HCT116 (cell line): ENCODE measurements around the gene OR5T3. TPM values are rescaled to one million over a fixed set of nuclear protein-coding genes. Genes with fewer than 3 reads are reported as not detected.
"Not testable (repeated sequence)": the region's sequence is repeated elsewhere in the genome, so short reads cannot be mapped to it uniquely, and the experiment has no call there.

Experiments used
- ATAC-seq: fragments of 200-7000 bp; cut with Tn5 transposase; 2 replicates; pipeline ENCODE4 v1.9.1; 2020; ENCODE audit warnings: mild to moderate bottlenecking, moderate library complexity
- BruUV-seq: library from RNA; stranded (reverse); fragments of 400-500 nt; replicated peaks from 2 replicates; lab custom pipeline; 2021; lab: Mats Ljungman, UMichigan
- CTCF ChIA-PET: fragments of 300-600 bp; sonication (Branson Sonifier 250); formaldehyde crosslinking; loops from one replicate; lab custom pipeline; 2021; ENCODE audit warnings: antibody characterized with exemption; lab: Charles Lee
- POLR2A ChIA-PET: fragments of 300-600, 350-600 bp; sonication (Branson Sonifier 250); formaldehyde crosslinking; loops from one replicate; lab custom pipeline; 2021; ENCODE audit warnings: antibody characterized with exemption; lab: Charles Lee
- RAD21 ChIA-PET, 2 experiments: fragments of 300-600 bp; sonication (Branson Sonifier 250); formaldehyde crosslinking; loops; one replicate each; lab custom pipeline; 2023; ENCODE audit warnings: low total read pairs in 2 of 2; ENCODE audit not compliant: uncharacterized antibody in 2 of 2, unreplicated experiment in 2 of 2, low non-redundant PET in 1 of 2; lab: Charles Lee
- DNase-seq: peaks from one replicate; pipeline ENCODE4 v3.0.0-alpha.2; 2010; ENCODE audit warnings: low read depth, low spot score
- H2AFZ ChIP-seq: fragments of 200-600 bp; shearing (Covaris generic), sonication (generic); 2 replicates; pipeline ENCODE4 v1.6.1; 2017; ENCODE audit warnings: low read depth, mixed run types, mixed read lengths, antibody characterized with exemption, low read length; ENCODE audit not compliant: poor library complexity, severe bottlenecking
- H3K27ac ChIP-seq: 2 replicates; pipeline ENCODE4 v1.5.1; 2012; ENCODE audit warnings: low read depth, low read length
- H3K27me3 ChIP-seq: fragments of 200-600 bp; sonication (generic); 2 replicates; pipeline ENCODE4 v1.6.1; 2016; ENCODE audit warnings: mixed run types, low read length, mixed read lengths; ENCODE audit not compliant: insufficient read depth
- H3K36me3 ChIP-seq, 2 experiments: fragments of 200-500 bp in 1 of 2; fragments of 200-600 bp in 1 of 2; sonication (Bioruptor generic) in 1 of 2; sonication (generic) in 1 of 2; 2 replicates each; pipeline versions ENCODE4 v1.5.1 to v1.6.1; 2014 to 2016; ENCODE audit warnings: low read length in 2 of 2, inconsistent platforms in 1 of 2, mixed read lengths in 1 of 2, mixed run types in 1 of 2; ENCODE audit not compliant: insufficient read depth in 2 of 2, control insufficient read depth in 1 of 2
- H3K4me1 ChIP-seq, 2 experiments: fragments of 200-600 bp in 1 of 2; sonication (generic) in 1 of 2; 2 replicates each; pipeline versions ENCODE4 v1.5.1 to v1.6.1; 2012 to 2017; ENCODE audit warnings: low read length in 2 of 2, inconsistent platforms in 1 of 2, mild to moderate bottlenecking in 1 of 2, mixed read lengths in 1 of 2, mixed run types in 1 of 2, moderate library complexity in 1 of 2; ENCODE audit not compliant: insufficient read depth in 2 of 2, control insufficient read depth in 1 of 2
- H3K4me2 ChIP-seq: fragments of 200-600 bp; sonication (generic); 2 replicates; pipeline ENCODE4 v1.6.1; 2017; ENCODE audit warnings: mixed run types, low read length, mixed read lengths
- H3K4me3 ChIP-seq, 2 experiments: fragments of 200-600 bp in 1 of 2; sonication (generic) in 1 of 2; replicated peaks in 1 of 2; 2 replicates each; pipeline ENCODE4 v1.5.1; 2011 to 2016; ENCODE audit warnings: low read length in 2 of 2, control low read depth in 1 of 2, low read depth in 1 of 2, mild to moderate bottlenecking in 1 of 2, mixed read lengths in 1 of 2, mixed run types in 1 of 2
- H3K79me2 ChIP-seq: fragments of 200-600 bp; sonication (generic); 2 replicates; pipeline ENCODE4 v1.6.1; 2017; ENCODE audit warnings: mild to moderate bottlenecking, mixed run types, low read length, moderate library complexity, mixed read lengths; ENCODE audit not compliant: insufficient read depth
- H3K9ac ChIP-seq: fragments of 200-600 bp; sonication (generic); 2 replicates; pipeline ENCODE4 v1.6.1; 2016; ENCODE audit warnings: low read length, mixed read lengths
- H3K9me2 ChIP-seq: fragments of 200-600 bp; sonication (generic), shearing (Covaris generic); 2 replicates; pipeline ENCODE4 v1.6.1; 2017; ENCODE audit warnings: mixed run types, mild to moderate bottlenecking, moderate library complexity; ENCODE audit not compliant: insufficient read depth
- H3K9me3 ChIP-seq, 2 experiments: fragments of 200-500 bp in 1 of 2; fragments of 200-600 bp in 1 of 2; sonication (Bioruptor generic) in 1 of 2; sonication (generic) in 1 of 2; 2 replicates each; pipeline ENCODE4 v1.6.1; 2014 to 2017; ENCODE audit warnings: low read length in 2 of 2, mixed read lengths in 2 of 2, inconsistent platforms in 1 of 2, low read depth in 1 of 2, mild to moderate bottlenecking in 1 of 2, mixed run types in 1 of 2, moderate library complexity in 1 of 2; ENCODE audit not compliant: control insufficient read depth in 1 of 2, insufficient read depth in 1 of 2
- H4K20me1 ChIP-seq: fragments of 200-600 bp; sonication (generic), shearing (Covaris generic); 2 replicates; pipeline ENCODE4 v1.6.1; 2017; ENCODE audit warnings: mixed run types, mild to moderate bottlenecking, moderate library complexity; ENCODE audit not compliant: insufficient read depth
- CBX3 ChIP-seq: IDR thresholded peaks from 2 replicates; pipeline ENCODE4 v1.6.1; 2012; ENCODE audit warnings: low read depth
- JUND ChIP-seq: IDR thresholded peaks from 2 replicates; pipeline ENCODE4 v1.6.1; 2012
- RAD21 ChIP-seq: IDR thresholded peaks from 2 replicates; pipeline ENCODE4 v1.6.1; 2012; ENCODE audit warnings: low read depth, mild to moderate bottlenecking
- SIN3A ChIP-seq: IDR thresholded peaks from 2 replicates; pipeline ENCODE4 v1.6.1; 2012; ENCODE audit warnings: low read depth
- ZFX ChIP-seq: fragments of 450-650 bp; IDR thresholded peaks from 2 replicates; pipeline ENCODE4 v1.6.1; 2017
- ZNF274 ChIP-seq: fragments of 200-500 bp; sonication (Bioruptor generic); IDR thresholded peaks from 2 replicates; pipeline ENCODE4 v1.6.1; 2014; ENCODE audit warnings: mild to moderate bottlenecking, low read depth, low read length, inconsistent platforms
- intact Hi-C: fragments of 100-400 bp; cut with micrococcal nuclease; formaldehyde crosslinking; loops from 2 replicates; pipeline ENCODE4 v1.10.0; 2022
- total RNA-seq: library from RNA; stranded (reverse); gene quantifications from one replicate; pipeline ENCODE4 v1.2.1, GENCODE V29; 2021; ENCODE audit not compliant: unreplicated experiment
- TF ChIP-seq, protein P1 (sequence below): IDR thresholded peaks from 2 replicates; pipeline ENCODE4 v1.6.1; 2012
- TF ChIP-seq, protein P2 (sequence below): IDR thresholded peaks from 2 replicates; pipeline ENCODE4 v1.6.1; 2011; ENCODE audit warnings: mild to moderate bottlenecking, low read length, moderate library complexity; ENCODE audit not compliant: insufficient replicate concordance; ENCODE audit errors: extremely low read depth
- TF ChIP-seq, protein P3 (sequence below): IDR thresholded peaks from 2 replicates; pipeline ENCODE4 v1.6.1; 2012; ENCODE audit warnings: low read depth

OR5T3 gene
- total RNA-seq, 1 experiment from 2014 or later: not detected

DNA sequence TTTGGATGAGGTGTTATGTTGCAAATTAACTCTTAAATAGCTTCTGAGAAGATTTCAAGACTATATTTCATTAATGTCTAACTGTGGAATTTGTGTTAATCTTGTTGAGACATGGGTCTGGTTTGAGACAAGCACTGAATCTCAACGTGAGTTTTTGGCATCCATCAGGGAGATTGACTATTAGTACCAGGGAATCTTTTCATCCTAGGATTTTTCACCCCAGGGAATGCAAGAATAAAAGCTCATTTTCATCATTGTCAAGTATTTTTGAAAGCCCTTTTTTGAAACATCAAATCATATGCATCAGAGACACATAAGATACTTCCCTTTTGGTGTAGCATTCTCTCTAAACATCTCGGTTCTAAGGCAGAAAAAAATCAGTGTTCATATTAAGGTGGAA is 37.5 kb upstream of the OR5T3 start:
- DNase-seq (no peak), ATAC-seq (no peak)
- H3K27ac ChIP-seq: no peak overlapping the region
- no peak overlapping the region for H3K4me3 ChIP-seq
- H3K27me3 ChIP-seq: no peaks in the 10 kb centered on the region
- ChIA-PET RAD21 (no interaction called here), CTCF (no interaction called here), POLR2A (no interaction called here)
- H4K20me1 ChIP-seq: no peaks in the 10 kb centered on the region
- intact Hi-C loops: no loop called here
- H2AFZ ChIP-seq: no peak overlapping the region
- no peaks in the 10 kb centered on the region for H3K36me3 ChIP-seq
- no TSS peak for BruUV-seq
- H3K9ac ChIP-seq: no peak overlapping the region
- no peaks in the 10 kb centered on the region for H3K9me2 ChIP-seq
- no peak overlapping the region for H3K4me2 ChIP-seq
- H3K9me3 ChIP-seq: peaks cover 8 to 13% of the 10 kb centered on the region in 2 experiments; a peak in 2 of 4 replicates
- TF ChIP-seq, protein P1, sequence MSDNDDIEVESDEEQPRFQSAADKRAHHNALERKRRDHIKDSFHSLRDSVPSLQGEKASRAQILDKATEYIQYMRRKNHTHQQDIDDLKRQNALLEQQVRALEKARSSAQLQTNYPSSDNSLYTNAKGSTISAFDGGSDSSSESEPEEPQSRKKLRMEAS: no peak
- TF ChIP-seq RAD21: no peak
- TF ChIP-seq, protein P2, sequence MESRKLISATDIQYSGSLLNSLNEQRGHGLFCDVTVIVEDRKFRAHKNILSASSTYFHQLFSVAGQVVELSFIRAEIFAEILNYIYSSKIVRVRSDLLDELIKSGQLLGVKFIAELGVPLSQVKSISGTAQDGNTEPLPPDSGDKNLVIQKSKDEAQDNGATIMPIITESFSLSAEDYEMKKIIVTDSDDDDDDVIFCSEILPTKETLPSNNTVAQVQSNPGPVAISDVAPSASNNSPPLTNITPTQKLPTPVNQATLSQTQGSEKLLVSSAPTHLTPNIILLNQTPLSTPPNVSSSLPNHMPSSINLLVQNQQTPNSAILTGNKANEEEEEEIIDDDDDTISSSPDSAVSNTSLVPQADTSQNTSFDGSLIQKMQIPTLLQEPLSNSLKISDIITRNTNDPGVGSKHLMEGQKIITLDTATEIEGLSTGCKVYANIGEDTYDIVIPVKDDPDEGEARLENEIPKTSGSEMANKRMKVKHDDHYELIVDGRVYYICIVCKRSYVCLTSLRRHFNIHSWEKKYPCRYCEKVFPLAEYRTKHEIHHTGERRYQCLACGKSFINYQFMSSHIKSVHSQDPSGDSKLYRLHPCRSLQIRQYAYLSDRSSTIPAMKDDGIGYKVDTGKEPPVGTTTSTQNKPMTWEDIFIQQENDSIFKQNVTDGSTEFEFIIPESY: no peak
- TF ChIP-seq, protein P3, sequence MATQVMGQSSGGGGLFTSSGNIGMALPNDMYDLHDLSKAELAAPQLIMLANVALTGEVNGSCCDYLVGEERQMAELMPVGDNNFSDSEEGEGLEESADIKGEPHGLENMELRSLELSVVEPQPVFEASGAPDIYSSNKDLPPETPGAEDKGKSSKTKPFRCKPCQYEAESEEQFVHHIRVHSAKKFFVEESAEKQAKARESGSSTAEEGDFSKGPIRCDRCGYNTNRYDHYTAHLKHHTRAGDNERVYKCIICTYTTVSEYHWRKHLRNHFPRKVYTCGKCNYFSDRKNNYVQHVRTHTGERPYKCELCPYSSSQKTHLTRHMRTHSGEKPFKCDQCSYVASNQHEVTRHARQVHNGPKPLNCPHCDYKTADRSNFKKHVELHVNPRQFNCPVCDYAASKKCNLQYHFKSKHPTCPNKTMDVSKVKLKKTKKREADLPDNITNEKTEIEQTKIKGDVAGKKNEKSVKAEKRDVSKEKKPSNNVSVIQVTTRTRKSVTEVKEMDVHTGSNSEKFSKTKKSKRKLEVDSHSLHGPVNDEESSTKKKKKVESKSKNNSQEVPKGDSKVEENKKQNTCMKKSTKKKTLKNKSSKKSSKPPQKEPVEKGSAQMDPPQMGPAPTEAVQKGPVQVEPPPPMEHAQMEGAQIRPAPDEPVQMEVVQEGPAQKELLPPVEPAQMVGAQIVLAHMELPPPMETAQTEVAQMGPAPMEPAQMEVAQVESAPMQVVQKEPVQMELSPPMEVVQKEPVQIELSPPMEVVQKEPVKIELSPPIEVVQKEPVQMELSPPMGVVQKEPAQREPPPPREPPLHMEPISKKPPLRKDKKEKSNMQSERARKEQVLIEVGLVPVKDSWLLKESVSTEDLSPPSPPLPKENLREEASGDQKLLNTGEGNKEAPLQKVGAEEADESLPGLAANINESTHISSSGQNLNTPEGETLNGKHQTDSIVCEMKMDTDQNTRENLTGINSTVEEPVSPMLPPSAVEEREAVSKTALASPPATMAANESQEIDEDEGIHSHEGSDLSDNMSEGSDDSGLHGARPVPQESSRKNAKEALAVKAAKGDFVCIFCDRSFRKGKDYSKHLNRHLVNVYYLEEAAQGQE: no peak
- no peak for TF ChIP-seq JUND
- no peak for TF ChIP-seq SIN3A
- no peak for TF ChIP-seq CBX3
- no peak for TF ChIP-seq ZFX
- no peak for TF ChIP-seq ZNF274
- H3K79me2 ChIP-seq: no peaks in the 10 kb centered on the region
- no peaks in the 10 kb centered on the region for H3K4me1 ChIP-seq

DNA sequence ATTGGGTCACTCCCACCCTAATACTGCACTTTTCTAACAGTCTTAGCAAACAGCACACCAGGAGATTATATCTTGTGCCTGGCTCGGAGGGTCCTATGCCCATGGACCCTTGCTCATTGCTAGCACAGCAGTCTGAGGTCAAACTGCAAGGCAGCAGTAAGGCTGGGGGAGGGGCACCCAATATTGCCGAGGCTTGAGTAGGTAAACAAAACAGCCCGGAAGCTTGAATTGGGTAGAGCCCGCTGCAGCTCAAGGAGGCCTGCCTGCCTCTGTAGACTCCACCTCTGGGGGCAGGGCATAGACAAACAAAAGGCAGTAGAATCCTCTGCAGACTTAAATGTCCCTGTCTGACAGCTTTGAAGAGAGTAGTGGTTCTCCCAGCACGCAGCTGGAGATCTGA is 32.3 kb upstream of the OR5T3 start:
- H3K27me3 ChIP-seq, H2AFZ ChIP-seq, H3K4me1 ChIP-seq, RAD21 ChIA-PET, H3K9ac ChIP-seq, H3K9me3 ChIP-seq, intact Hi-C loops, DNase-seq, CTCF ChIA-PET, H3K36me3 ChIP-seq, H3K79me2 ChIP-seq, H3K4me2 ChIP-seq, BruUV-seq, H3K27ac ChIP-seq, POLR2A ChIA-PET, H3K4me3 ChIP-seq, H3K9me2 ChIP-seq, H4K20me1 ChIP-seq, ATAC-seq: not testable (repeated sequence)
